Thyroid gland (tissue), 4 donors: ENCODE data around the gene SPATA31E1.

ENCODE experiments used
- CTCF ChIP-seq, 6 experiments: fragments of 200-600 bp in 3 of 6; fragments of 450-650 bp in 3 of 6; sonication (generic) in 3 of 6; IDR thresholded peaks; one replicate each; pipeline ENCODE4 v1.5.1; 2016 to 2019; ENCODE audit warnings: antibody characterized with exemption in 6 of 6, mild to moderate bottlenecking in 2 of 6, inconsistent platforms in 1 of 6, moderate library complexity in 1 of 6
- POLR2A ChIP-seq, 2 donors: fragments of 450-650 bp; IDR thresholded peaks; one replicate each; pipeline ENCODE4 v1.6.1; 2017; ENCODE audit warnings: antibody characterized with exemption in 2 of 2, mild to moderate bottlenecking in 2 of 2, moderate library complexity in 1 of 2

GRCh38 chr9:87849144-87849758 lies 33.4 kb upstream of the SPATA31E1 start:
- TF ChIP-seq POLR2A (IDR thresholded peaks at IDR 0.05) (no peak), CTCF (IDR thresholded peaks at IDR 0.05) (no peak)
